Urothelium cell line (cell line): ENCODE results near the gene KAT2A.

Source experiments
- DNase-seq: peaks from one replicate; pipeline ENCODE4 v3.0.0; 2011; ENCODE audit warnings: low spot score, mixed read lengths
- FAIRE-seq: peaks from 2 replicates; lab custom pipeline; 2011; peaks lifted over from hg19 to GRCh38; lab: Jason Lieb, UNC

The KAT2A gene

GRCh38 chr17:42116705-42117396 lies 4.3 kb downstream of the KAT2A start:
- FAIRE-seq, result peak; percentile 92
- DNase-seq, result peak; percentile 79

GRCh38 chr17:42114118-42114517 lies 7.0 kb downstream of the KAT2A start:
- FAIRE-seq (no peak), DNase-seq (no peak)

- DNase-seq (no peak), FAIRE-seq (no peak)
These were observed 7.7 kb downstream of the KAT2A start for GRCh38 chr17:42113293-42114069.

- DNase-seq (no peak), FAIRE-seq (no peak)
These were observed 8.5 kb downstream of the KAT2A start, which contains the start of gene DHX58 for GRCh38 chr17:42112552-42113176. Gene DHX58, minus strand, starts transcription at chr17:42112714. Its CDS starts 822 bp downstream, at chr17:42111892.

GRCh38 chr17:42111871-42112551 lies 9.2 kb downstream of the KAT2A start:
- DNase-seq (no peak), FAIRE-seq (no peak)

GRCh38 chr17:42111265-42111636 lies 9.9 kb downstream of the KAT2A start:
- no peak for DNase-seq
- no peak for FAIRE-seq

- no peak for FAIRE-seq
- DNase-seq, result no peak
These were observed 10.6 kb downstream of the KAT2A start for GRCh38 chr17:42110301-42111264.

GRCh38 chr17:42109086-42109485 lies 12.1 kb downstream of the KAT2A start:
- DNase-seq, result no peak
- FAIRE-seq, result no peak

GRCh38 chr17:42107597-42108576 lies 13.3 kb downstream of the KAT2A start:
- DNase-seq (peak; percentile 58), FAIRE-seq (no peak)

- DNase-seq (no peak), FAIRE-seq (no peak)
These were observed 14.0 kb downstream of the KAT2A start for GRCh38 chr17:42107124-42107523.

- DNase-seq, result no peak
- FAIRE-seq, result no peak
These were observed 15.2 kb downstream of the KAT2A start for GRCh38 chr17:42106009-42106408.

- DNase-seq, result no peak
These were observed 16.9 kb downstream of the KAT2A start for GRCh38 chr17:42104264-42104663.

GRCh38 chr17:42103221-42103954 lies 17.8 kb downstream of the KAT2A start:
- DNase-seq (no peak), FAIRE-seq (no peak)

More at GRCh38 chr17:42104264-42104663, 16.9 kb downstream of the KAT2A start:
- no peak for FAIRE-seq

- peak; percentile 52 for FAIRE-seq
- peak; percentile 77 for DNase-seq
These were observed 19.5 kb downstream of the KAT2A start for GRCh38 chr17:42101513-42102292.

GRCh38 chr17:42098730-42099399 lies 22.3 kb downstream of the KAT2A start:
- DNase-seq (no peak), FAIRE-seq (no peak)

- DNase-seq (no peak), FAIRE-seq (no peak)
These were observed 23.2 kb downstream of the KAT2A start, which contains the start of gene ZNF385C for GRCh38 chr17:42097691-42098631. Gene ZNF385C, minus strand, starts transcription at chr17:42098473. Its CDS starts 35,417 bp downstream, at chr17:42063056.
